ENCODE results near the gene SLC22A2. TPM values are rescaled to one million over a fixed set of nuclear protein-coding genes. Genes with fewer than 3 reads are reported as not detected.
"Not testable (repeated sequence)": the region's sequence is repeated elsewhere in the genome, so short reads cannot be mapped to it uniquely, and the experiment has no call there.

SLC22A2 gene
- polyA plus RNA-seq (2011; rRNA removed) (not detected in 2 replicates), polyA minus RNA-seq (2011; rRNA and poly(A)+ RNA removed) (not detected in 2 replicates)

DNA sequence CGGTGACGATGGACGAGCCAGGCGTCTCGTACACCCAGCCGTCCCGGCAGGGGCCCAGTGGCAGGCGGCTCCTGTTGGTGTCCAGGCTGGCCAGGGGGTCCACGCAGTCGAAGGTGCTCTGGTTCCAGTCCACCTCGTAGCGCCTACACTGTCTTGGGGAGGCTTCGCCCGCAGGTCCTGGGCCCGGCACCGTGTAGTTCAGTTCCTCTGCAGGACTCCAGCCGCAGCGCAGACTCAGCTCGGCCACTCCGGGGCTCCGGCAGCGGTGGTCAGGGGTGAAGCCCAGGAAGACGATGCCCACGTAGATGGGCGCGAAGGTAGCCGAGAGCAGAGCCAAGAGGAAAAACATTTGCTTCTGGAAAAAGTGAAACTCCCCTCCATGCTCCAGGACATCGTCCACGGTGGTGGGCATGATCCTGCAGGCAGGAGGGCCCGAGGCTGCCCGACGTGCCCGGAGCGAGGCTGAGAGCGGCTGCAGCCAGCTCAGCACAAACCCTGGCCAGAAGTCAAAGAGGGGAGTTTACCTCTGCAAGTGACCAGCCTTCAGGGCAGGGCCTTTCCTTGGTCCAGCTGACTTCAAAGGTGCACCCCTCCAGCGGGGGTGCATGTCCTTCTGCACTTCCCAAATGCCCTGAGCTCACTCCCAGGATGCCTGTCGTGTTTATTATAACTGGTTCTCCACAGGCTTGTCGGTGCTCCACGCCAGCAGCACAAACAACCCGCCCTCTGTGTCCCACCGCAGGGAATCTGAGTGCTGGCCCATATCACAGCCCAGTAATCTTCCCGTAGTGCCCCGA is at the start of gene SLC22A2:
SLC22A2 (minus strand) TSS at position 476 of the 797 bp plus-strand sequence; CDS start at position 412, 64 bp downstream.
- TF ChIP-seq, protein P1, sequence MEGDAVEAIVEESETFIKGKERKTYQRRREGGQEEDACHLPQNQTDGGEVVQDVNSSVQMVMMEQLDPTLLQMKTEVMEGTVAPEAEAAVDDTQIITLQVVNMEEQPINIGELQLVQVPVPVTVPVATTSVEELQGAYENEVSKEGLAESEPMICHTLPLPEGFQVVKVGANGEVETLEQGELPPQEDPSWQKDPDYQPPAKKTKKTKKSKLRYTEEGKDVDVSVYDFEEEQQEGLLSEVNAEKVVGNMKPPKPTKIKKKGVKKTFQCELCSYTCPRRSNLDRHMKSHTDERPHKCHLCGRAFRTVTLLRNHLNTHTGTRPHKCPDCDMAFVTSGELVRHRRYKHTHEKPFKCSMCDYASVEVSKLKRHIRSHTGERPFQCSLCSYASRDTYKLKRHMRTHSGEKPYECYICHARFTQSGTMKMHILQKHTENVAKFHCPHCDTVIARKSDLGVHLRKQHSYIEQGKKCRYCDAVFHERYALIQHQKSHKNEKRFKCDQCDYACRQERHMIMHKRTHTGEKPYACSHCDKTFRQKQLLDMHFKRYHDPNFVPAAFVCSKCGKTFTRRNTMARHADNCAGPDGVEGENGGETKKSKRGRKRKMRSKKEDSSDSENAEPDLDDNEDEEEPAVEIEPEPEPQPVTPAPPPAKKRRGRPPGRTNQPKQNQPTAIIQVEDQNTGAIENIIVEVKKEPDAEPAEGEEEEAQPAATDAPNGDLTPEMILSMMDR (IDR thresholded peaks at IDR 0.05; ENCODE audit: low read depth, low read length) = no peak

DNA sequence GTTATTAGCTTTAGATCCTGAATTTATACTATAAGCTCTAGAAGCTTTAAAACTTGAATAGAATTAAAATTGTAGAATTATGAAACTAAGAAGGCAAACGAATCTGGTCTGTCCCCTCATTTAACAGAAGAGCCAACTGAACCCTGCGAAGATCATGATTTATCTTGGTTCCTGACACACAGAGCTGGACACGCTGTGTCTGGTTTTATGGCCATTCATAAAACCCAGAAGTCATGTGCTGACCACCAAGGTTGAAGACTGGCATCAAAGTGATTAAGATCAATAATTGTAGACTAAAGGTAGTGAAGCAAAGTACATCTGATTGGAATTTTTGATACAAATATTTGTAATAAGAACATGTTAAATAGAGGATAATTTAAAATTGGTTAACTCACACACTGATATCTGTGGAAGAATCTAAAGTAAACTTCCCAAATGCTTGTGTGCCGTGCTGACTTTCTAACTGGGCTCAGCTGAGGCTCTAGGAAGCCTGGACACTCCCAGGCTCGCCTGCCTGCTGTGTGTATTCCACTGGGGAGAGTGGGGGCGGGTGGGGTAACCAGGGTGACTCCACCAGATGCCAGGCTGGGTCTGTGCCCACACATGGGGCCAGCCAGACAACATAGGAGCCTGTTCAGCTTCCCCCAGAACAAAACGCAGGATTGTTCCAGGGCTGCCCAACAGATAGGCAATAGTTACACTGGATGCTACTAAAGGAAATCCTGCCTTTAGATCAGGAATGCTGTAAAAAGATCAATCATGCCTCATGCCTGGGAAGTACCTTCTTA is 47.5 kb upstream of the SLC22A2 start:
- peaks cover 4% of the 10 kb centered on the region for H3K9me3 ChIP-seq (ENCODE audit: control insufficient read depth, insufficient read depth, low read length)
- no peak for DNase-seq (ENCODE audit: low read depth, low spot score)
- ChIA-PET CTCF (no interaction called here), POLR2A (no interaction called here)
- H3K4me3 ChIP-seq (ENCODE audit: low read depth, low read length) = no peak overlapping the region
- H3K27me3 ChIP-seq (ENCODE audit: control insufficient read depth, insufficient read depth, low read length) = no peaks in the 10 kb centered on the region
- TF ChIP-seq, protein P1 (IDR thresholded peaks at IDR 0.05; ENCODE audit: low read depth, low read length) = no peak
- no peak overlapping the region for H3K27ac ChIP-seq (ENCODE audit: low read depth, low read length)

More for the DNA sequence above, at the start of gene SLC22A2:
- Histone ChIP-seq H3K9me3 (ENCODE audit: control insufficient read depth, insufficient read depth, low read length) (peaks cover 14% of the 10 kb centered on the region), H3K4me3 (ENCODE audit: low read depth, low read length) (no peak within 1 kb of the TSS), H3K27me3 (ENCODE audit: control insufficient read depth, insufficient read depth, low read length) (no peaks in the 10 kb centered on the region), H3K27ac (ENCODE audit: low read depth, low read length) (no peak within 1 kb of the TSS)
- POLR2A ChIA-PET = no interaction called here
- no peak for DNase-seq (ENCODE audit: low read depth, low spot score)
- CTCF ChIA-PET = no interaction called here

DNA sequence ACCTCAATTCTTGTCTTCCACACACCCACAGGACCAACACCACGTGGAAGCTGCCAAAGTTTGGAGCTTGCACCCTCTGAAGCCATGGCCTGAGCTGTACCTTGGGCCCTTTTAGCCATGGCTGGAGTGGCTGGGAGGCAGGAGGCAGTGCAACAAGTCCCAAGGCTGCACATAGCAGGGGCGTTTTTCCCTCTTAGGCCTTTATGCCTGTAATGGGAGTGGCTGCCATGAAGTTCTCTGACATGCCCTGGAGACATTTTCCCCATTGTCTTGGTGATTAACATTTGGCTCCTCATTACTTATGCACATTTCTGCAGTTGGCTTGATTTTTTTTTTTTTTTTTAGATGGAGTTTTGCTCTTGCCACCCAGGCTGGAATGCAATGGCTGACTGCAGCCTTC is 45.2 kb upstream of the SLC22A2 start:
- Histone ChIP-seq H3K4me3 (ENCODE audit: low read depth, low read length) (no peak overlapping the region), H3K27me3 (ENCODE audit: control insufficient read depth, insufficient read depth, low read length) (no peaks in the 10 kb centered on the region), H3K27ac (ENCODE audit: low read depth, low read length) (no peak overlapping the region), H3K9me3 (ENCODE audit: control insufficient read depth, insufficient read depth, low read length) (peaks cover 10% of the 10 kb centered on the region; the same call in 1 of the 2 replicates)
- TF ChIP-seq, protein P1 (IDR thresholded peaks at IDR 0.05; ENCODE audit: low read depth, low read length) = no peak
- ChIA-PET POLR2A (no interaction called here), CTCF (no interaction called here)
- DNase-seq (ENCODE audit: low read depth, low spot score) = no peak

DNA sequence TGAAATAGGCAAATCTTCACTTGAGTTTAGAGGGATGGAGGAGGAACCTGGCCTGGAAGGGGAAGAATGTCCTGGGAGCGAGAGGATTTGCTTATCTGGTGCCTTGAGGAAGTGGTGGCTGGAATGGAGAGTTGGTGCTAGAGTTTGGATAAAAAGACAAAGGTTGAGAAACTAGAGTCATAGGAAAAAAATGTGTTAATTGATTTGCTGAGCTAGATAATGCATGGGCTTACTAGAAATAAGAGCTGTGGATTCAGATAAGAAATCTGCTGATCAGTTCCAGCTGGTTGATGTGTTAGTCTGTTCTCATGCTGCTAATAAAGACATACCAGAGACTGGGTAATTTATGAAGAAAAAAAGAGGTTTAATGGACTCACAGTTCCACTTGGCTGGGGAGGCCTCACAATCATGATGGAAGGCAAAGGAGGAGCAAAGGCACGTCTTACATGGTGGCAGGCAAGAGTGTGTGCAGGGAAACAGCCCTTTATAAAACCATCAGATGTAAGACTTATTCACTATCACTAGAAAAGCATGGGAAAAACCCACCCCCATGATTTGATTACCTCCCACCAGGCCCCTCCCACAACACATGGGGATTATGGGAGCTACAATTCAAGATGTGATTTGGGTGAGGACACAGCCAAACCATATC is 43.9 kb upstream of the SLC22A2 start:
- POLR2A ChIA-PET; H3K27me3 ChIP-seq (ENCODE audit: control insufficient read depth, insufficient read depth, low read length); H3K4me3 ChIP-seq (ENCODE audit: low read depth, low read length); DNase-seq (ENCODE audit: low read depth, low spot score); CTCF ChIA-PET; H3K27ac ChIP-seq (ENCODE audit: low read depth, low read length): not testable (repeated sequence)
- peaks cover 14% of the 10 kb centered on the region; the same call in 1 of the 2 replicates for H3K9me3 ChIP-seq (ENCODE audit: control insufficient read depth, insufficient read depth, low read length)

DNA sequence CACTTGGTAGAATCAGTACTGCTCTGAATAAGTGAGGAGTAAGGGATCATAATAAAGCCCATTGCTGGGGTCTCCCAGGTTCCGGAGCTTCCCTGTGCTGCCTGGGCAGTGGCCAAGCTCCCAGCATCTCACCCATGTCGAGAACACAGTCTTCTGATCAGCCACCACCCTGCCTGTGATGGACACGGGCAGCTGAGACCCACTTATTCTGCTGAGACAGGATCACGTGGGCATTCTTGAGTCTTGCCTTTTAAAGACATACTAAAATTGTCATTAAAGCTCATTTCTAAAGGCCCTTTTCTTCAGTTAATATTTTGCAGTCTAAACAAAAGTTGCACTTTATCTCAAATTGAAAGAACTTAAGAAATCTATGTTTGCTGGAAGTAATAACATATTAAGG is 42.7 kb upstream of the SLC22A2 start:
- ChIA-PET POLR2A (no interaction called here), CTCF (no interaction called here)
- peaks cover 19% of the 10 kb centered on the region; the same call in 1 of the 2 replicates for H3K9me3 ChIP-seq (ENCODE audit: control insufficient read depth, insufficient read depth, low read length)
- H3K27ac ChIP-seq (ENCODE audit: low read depth, low read length) = no peak overlapping the region
- TF ChIP-seq, protein P1 (IDR thresholded peaks at IDR 0.05; ENCODE audit: low read depth, low read length) = no peak
- no peaks in the 10 kb centered on the region for H3K27me3 ChIP-seq (ENCODE audit: control insufficient read depth, insufficient read depth, low read length)
- H3K4me3 ChIP-seq (ENCODE audit: low read depth, low read length) = no peak overlapping the region
- no peak for DNase-seq (ENCODE audit: low read depth, low spot score)

All from AG04450 (cell line).